Fibroblast of peridontal ligament (primary cell): ENCODE measurements around the gene PAPPA.
A peak's percentile ranks its signal among the peaks of the same experiment; 100 is the strongest.

Experiments
- DNase-seq: peaks from one replicate; pipeline ENCODE4 v3.0.0-alpha.2; 2010; ENCODE audit errors: extremely low read depth

The PAPPA gene

GRCh38 chr9:116417464-116417863 lies 263.9 kb downstream of the PAPPA start:
- no peak for DNase-seq

GRCh38 chr9:116419181-116419580 lies 265.6 kb downstream of the PAPPA start:
- no peak for DNase-seq

GRCh38 chr9:116420993-116421538 lies 267.5 kb downstream of the PAPPA start:
- peak; percentile 58 for DNase-seq

- no peak for DNase-seq
These were observed 268.8 kb downstream of the PAPPA start for GRCh38 chr9:116422119-116422979.

- DNase-seq, result no peak
These were observed 269.6 kb downstream of the PAPPA start for GRCh38 chr9:116423149-116423548.

- no peak for DNase-seq
These were observed 271.7 kb downstream of the PAPPA start for GRCh38 chr9:116425244-116425643.

GRCh38 chr9:116430849-116431248 lies 277.3 kb downstream of the PAPPA start:
- no peak for DNase-seq

GRCh38 chr9:116432051-116432450 lies 278.5 kb downstream of the PAPPA start:
- DNase-seq, result peak; percentile 15

GRCh38 chr9:116434314-116434713 lies 280.7 kb downstream of the PAPPA start:
- no peak for DNase-seq

GRCh38 chr9:116435706-116436105 lies 282.1 kb downstream of the PAPPA start:
- DNase-seq, result peak; percentile 15

GRCh38 chr9:116436121-116436520 lies 282.5 kb downstream of the PAPPA start:
- no peak for DNase-seq

- DNase-seq, result no peak
These were observed 284.1 kb downstream of the PAPPA start for GRCh38 chr9:116437411-116438370.

GRCh38 chr9:116442528-116442927 lies 288.9 kb downstream of the PAPPA start:
- DNase-seq, result no peak

GRCh38 chr9:116447934-116448333 lies 294.3 kb downstream of the PAPPA start:
- DNase-seq, result peak; percentile 69

GRCh38 chr9:116448431-116448830 lies 294.8 kb downstream of the PAPPA start:
- no peak for DNase-seq

- DNase-seq, result no peak
These were observed 296.4 kb downstream of the PAPPA start for GRCh38 chr9:116449949-116450348.

- DNase-seq, result peak; percentile 90
These were observed 297.0 kb downstream of the PAPPA start for GRCh38 chr9:116450378-116451139.

- DNase-seq, result no peak
These were observed 298.0 kb downstream of the PAPPA start for GRCh38 chr9:116451500-116452115.
